ENCODE data around the gene ZNF771. TPM values are rescaled to one million over a fixed set of nuclear protein-coding genes. Genes with fewer than 3 reads are reported as not detected.

Gene ZNF771
- polyA plus RNA-seq, 2 of the 4 experiments (the other 2 are of a cell fraction), result 5.7 to 7.2 TPM

DNA sequence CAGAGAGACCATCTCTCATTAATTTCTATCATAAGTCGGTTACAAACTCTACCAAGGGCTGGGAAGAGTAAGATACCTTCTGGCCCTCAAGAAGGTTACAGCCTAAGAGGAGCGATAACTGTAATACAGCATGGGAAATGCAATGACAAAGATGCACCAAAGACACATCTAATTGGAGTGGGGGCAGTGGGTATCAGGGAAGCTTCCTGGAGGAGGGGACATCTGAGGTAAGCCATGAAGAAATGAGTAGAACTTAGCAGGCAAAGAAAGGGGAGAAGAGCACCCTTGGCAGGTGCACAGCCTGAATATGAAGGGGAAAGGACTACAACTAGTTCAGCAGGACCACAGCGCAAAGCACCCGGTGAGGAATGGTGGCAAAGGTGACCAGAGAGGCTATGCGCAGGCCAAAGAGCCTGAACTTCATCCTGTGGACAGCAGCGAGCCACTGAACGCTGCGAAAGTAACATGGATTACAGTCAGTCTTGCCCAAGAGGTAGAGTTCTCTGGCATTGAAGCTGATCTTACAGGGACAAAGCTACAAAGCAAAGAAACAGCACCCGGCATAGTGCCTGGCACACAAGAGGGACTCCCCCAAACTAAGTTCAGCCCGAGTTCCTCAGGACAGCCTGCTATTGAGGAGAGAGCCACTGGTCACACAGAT lies 39.9 kb upstream of the ZNF771 start:
- ChIA-PET CTCF (interaction anchor here (1.4 kb wide), 1 partner anchor 10 kb away, joined by 7 read pairs; no protein-coding TSS in a partner anchor), POLR2A (no interaction called here)
- Histone ChIP-seq H3K27ac (no peak overlapping the region; a peak in 1 of 6 replicates), H3K9me3 (no peaks in the 10 kb centered on the region), H3K4me3 (peak overlapping the region; percentile 76), H3K4me2 (peak overlapping the region; percentile 80), H3K4me1 (peaks cover 20% of the 10 kb centered on the region)
- DNase-seq (ENCODE audit: low read depth in 1 of 2, low spot score in 1 of 2) (no peak), FAIRE-seq (no peak), ATAC-seq (no peak)
- WGBS (ENCODE audit: missing lambda C conversion rate), result 90% methylated on average over 10 of the region's 10 CpGs
- TF ChIP-seq CHD4 (IDR thresholded peaks at IDR 0.05; ENCODE audit: borderline replicate concordance), result no peak
- TF ChIP-seq ZFP36 (IDR thresholded peaks at IDR 0.05; ENCODE audit: borderline replicate concordance, partially characterized antibody), result peak; percentile 40

DNA sequence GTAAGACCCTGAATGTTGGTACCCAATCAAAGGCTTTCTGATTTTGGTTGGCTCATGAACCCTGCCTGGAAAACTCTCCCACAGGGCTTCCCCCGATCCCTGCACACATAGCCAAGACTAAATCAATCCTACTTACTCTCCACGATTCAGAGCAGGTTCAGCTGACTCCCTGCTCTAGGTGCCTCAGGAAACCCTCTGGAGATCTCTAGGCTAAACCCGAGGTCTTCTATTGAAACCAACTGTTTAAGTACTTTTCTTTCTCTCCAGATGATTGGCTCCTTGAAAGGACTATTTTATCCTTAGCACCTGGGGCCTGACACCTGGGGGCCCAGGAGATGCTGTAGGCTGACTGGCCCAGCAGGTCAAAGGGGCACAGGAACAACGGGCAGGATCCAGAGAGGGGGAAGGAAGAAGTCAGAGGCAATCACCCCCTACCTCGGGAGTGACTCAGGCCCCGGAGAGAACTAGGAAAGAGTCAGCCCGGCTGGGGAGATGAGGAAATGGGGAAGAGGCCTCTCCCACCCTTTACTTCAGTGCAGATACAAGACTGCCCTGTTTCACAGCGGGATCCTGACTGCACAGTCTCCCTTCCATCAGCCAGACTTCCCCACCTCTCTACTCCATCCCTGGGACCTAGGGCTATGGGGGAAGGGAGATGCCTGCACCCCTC lies 39.1 kb upstream of the ZNF771 start:
- H3K4me1 ChIP-seq, result peaks cover 20% of the 10 kb centered on the region
- no peak for DNase-seq (ENCODE audit: low read depth in 1 of 2, low spot score in 1 of 2)
- TF ChIP-seq FOSL2 (IDR thresholded peaks at IDR 0.05), result no peak
- 0 out of 2 replicates have a peak, but pooled peaks have one; percentile 21 for TF ChIP-seq FOSL2 (CRISPR knock-in tag; IDR thresholded peaks at IDR 0.05)
- TF ChIP-seq, protein P1, sequence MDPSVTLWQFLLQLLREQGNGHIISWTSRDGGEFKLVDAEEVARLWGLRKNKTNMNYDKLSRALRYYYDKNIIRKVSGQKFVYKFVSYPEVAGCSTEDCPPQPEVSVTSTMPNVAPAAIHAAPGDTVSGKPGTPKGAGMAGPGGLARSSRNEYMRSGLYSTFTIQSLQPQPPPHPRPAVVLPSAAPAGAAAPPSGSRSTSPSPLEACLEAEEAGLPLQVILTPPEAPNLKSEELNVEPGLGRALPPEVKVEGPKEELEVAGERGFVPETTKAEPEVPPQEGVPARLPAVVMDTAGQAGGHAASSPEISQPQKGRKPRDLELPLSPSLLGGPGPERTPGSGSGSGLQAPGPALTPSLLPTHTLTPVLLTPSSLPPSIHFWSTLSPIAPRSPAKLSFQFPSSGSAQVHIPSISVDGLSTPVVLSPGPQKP (IDR thresholded peaks at IDR 0.05; ENCODE audit: low read depth, low read length), result no peak

DNA sequence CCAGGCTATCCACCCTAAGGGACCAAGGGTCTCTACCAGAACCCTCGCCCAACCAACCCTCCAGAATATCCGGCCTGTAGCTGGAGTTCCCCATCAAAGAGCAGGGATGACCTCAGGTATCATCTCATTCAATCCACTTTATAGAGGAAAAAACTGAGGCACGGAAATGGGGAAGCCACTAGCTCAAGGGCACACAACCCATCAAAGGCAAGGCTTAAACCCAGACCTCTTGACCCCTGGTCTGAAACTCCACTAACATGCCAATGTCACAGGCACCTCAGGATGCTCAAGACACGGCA lies 38.7 kb upstream of the ZNF771 start:
- POLR2A ChIA-PET, result no interaction called here
- 13% methylated on average over 4 of the region's 4 CpGs for WGBS (ENCODE audit: missing lambda C conversion rate)
- no peak for DNase-seq (ENCODE audit: low read depth in 1 of 2, low spot score in 1 of 2)
- TF ChIP-seq RARB (CRISPR knock-in tag; IDR thresholded peaks at IDR 0.05) (no peak), EP300 (IDR thresholded peaks at IDR 0.05) (no peak), RNF2 (IDR thresholded peaks at IDR 0.05; ENCODE audit: borderline replicate concordance, low read depth) (no peak), CBX2 (IDR thresholded peaks at IDR 0.05; ENCODE audit: borderline replicate concordance, low read depth) (no peak), EHF (CRISPR knock-in tag; IDR thresholded peaks at IDR 0.05) (no peak), ZFP36 (IDR thresholded peaks at IDR 0.05; ENCODE audit: borderline replicate concordance, partially characterized antibody) (no peak), POLR2A (IDR thresholded peaks at IDR 0.05; ENCODE audit: low read length) (no peak)
- TF ChIP-seq, protein P2, sequence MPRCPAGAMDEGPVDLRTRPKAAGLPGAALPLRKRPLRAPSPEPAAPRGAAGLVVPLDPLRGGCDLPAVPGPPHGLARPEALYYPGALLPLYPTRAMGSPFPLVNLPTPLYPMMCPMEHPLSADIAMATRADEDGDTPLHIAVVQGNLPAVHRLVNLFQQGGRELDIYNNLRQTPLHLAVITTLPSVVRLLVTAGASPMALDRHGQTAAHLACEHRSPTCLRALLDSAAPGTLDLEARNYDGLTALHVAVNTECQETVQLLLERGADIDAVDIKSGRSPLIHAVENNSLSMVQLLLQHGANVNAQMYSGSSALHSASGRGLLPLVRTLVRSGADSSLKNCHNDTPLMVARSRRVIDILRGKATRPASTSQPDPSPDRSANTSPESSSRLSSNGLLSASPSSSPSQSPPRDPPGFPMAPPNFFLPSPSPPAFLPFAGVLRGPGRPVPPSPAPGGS (IDR thresholded peaks at IDR 0.05), result no peak
- TF ChIP-seq, protein P3, sequence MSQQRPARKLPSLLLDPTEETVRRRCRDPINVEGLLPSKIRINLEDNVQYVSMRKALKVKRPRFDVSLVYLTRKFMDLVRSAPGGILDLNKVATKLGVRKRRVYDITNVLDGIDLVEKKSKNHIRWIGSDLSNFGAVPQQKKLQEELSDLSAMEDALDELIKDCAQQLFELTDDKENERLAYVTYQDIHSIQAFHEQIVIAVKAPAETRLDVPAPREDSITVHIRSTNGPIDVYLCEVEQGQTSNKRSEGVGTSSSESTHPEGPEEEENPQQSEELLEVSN (IDR thresholded peaks at IDR 0.05; ENCODE audit: borderline replicate concordance, low read depth), result no peak
- TF ChIP-seq, protein P4, sequence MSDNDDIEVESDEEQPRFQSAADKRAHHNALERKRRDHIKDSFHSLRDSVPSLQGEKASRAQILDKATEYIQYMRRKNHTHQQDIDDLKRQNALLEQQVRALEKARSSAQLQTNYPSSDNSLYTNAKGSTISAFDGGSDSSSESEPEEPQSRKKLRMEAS (IDR thresholded peaks at IDR 0.05), result no peak
- CTCF ChIA-PET, result interaction anchor here (0.9 to 1.5 kb wide), 4 partner anchors 8 to 336 kb away, joined by 3 to 4 read pairs (median 4); partner anchors contain the start of gene ZNF48
- peak overlapping the region; percentile 76 for H3K4me3 ChIP-seq
- H3K9me3 ChIP-seq, result no peaks in the 10 kb centered on the region
- H3K27ac ChIP-seq, result peak overlapping the region; percentile 96 to 98; a peak in 5 of 6 replicates
- peak overlapping the region; percentile 80 for H3K4me2 ChIP-seq
- H3K4me1 ChIP-seq, result peaks cover 20% of the 10 kb centered on the region
- ATAC-seq, result no peak
- FAIRE-seq, result no peak

More for the DNA sequence above, 39.1 kb upstream of the ZNF771 start:
- ChIA-PET CTCF (interaction anchor here (0.9 to 1.5 kb wide), 4 partner anchors 8 to 336 kb away, joined by 3 to 4 read pairs (median 4); partner anchors contain the start of gene ZNF48), POLR2A (no interaction called here)
- FAIRE-seq (no peak), ATAC-seq (no peak)
- H3K27ac ChIP-seq, result peak overlapping the region; percentile 0 to 98; a peak in 5 of 6 replicates
- peak overlapping the region; percentile 80 for H3K4me2 ChIP-seq
- H3K4me3 ChIP-seq, result peak overlapping the region; percentile 76
- no peaks in the 10 kb centered on the region for H3K9me3 ChIP-seq
- WGBS (ENCODE audit: missing lambda C conversion rate), result 22% methylated on average over 8 of the region's 8 CpGs
